NCI-H1105 treated with DMSO at 0.1 percent for 48 hours (cell line): Measurements from ENCODE around the gene MAPKAPK2.

Experiments
- DNase-seq: peaks from one replicate; lab custom pipeline; 2025; lab: John Stamatoyannopoulos, UW

MAPKAPK2 gene

GRCh38 chr1:206684003-206684402 lies 702 bp upstream of the MAPKAPK2 start:
- DNase-seq = no peak

- DNase-seq = peak; percentile 20
Measured at GRCh38 chr1:206685334-206685768, 646 bp downstream of the MAPKAPK2 start.

GRCh38 chr1:206685769-206686477 lies 1.2 kb downstream of the MAPKAPK2 start:
- DNase-seq = peak; percentile 28

GRCh38 chr1:206686478-206687249 lies 2.0 kb downstream of the MAPKAPK2 start:
- DNase-seq = no peak

- no peak for DNase-seq
Measured at GRCh38 chr1:206687251-206687914, 2.7 kb downstream of the MAPKAPK2 start.

- no peak for DNase-seq
Measured at GRCh38 chr1:206687915-206688442, 3.3 kb downstream of the MAPKAPK2 start.

GRCh38 chr1:206690516-206690915 lies 5.8 kb downstream of the MAPKAPK2 start:
- no peak for DNase-seq

GRCh38 chr1:206691604-206692003 lies 6.9 kb downstream of the MAPKAPK2 start:
- no peak for DNase-seq

GRCh38 chr1:206693029-206693428 lies 8.3 kb downstream of the MAPKAPK2 start:
- DNase-seq = no peak

GRCh38 chr1:206693592-206693991 lies 8.9 kb downstream of the MAPKAPK2 start:
- DNase-seq = no peak

- no peak for DNase-seq
Measured at GRCh38 chr1:206694171-206695124, 9.7 kb downstream of the MAPKAPK2 start.

- DNase-seq = no peak
Measured at GRCh38 chr1:206695733-206696132, 11.0 kb downstream of the MAPKAPK2 start.

GRCh38 chr1:206696812-206697585 lies 12.3 kb downstream of the MAPKAPK2 start:
- no peak for DNase-seq

GRCh38 chr1:206698011-206698410 lies 13.3 kb downstream of the MAPKAPK2 start:
- no peak for DNase-seq

GRCh38 chr1:206699000-206699586 lies 14.4 kb downstream of the MAPKAPK2 start:
- no peak for DNase-seq

- DNase-seq = no peak
Measured at GRCh38 chr1:206699626-206700025, 14.9 kb downstream of the MAPKAPK2 start.

- peak; percentile 73 for DNase-seq
Measured at GRCh38 chr1:206700445-206701036, 15.8 kb downstream of the MAPKAPK2 start.

- no peak for DNase-seq
Measured at GRCh38 chr1:206702260-206702659, 17.6 kb downstream of the MAPKAPK2 start.

GRCh38 chr1:206702803-206703202 lies 18.1 kb downstream of the MAPKAPK2 start:
- DNase-seq = no peak

- DNase-seq = no peak
Measured at GRCh38 chr1:206703661-206704060, 19.0 kb downstream of the MAPKAPK2 start.
